ENCODE data around the gene DEFB110. TPM values are rescaled to one million over a fixed set of nuclear protein-coding genes. Genes with fewer than 3 reads are reported as not detected.

Gene DEFB110
- not detected in 2 replicates for total RNA-seq

GRCh38 chr6:50021894-50022293, at the start of gene DEFB110:
Gene DEFB110 (minus strand): TSS chr6:50021994. CDS start chr6:50021935, 59 bp downstream.

GRCh38 chr6:50049829-50050228, 28.0 kb upstream of the DEFB110 start, which contains the start of gene DEFB112:
Gene DEFB112 (minus strand): TSS chr6:50049929. CDS start chr6:50049869, 60 bp downstream.

GRCh38 chr6:49969605-49970004, 52.2 kb downstream of the DEFB110 start, which contains the start of gene DEFB113:
Gene DEFB113 (minus strand): TSS chr6:49969625. CDS start chr6:49969625, 0 bp downstream.

Other genes starting within 250 kb of the DEFB110 start
- gene PGK2, start 234.7 kb downstream of the DEFB110 start, total RNA-seq = not detected in 2 replicates
- not detected in 2 replicates for gene CRISP1, start 155.5 kb downstream of the DEFB110 start, total RNA-seq
- gene DEFB114, start 57.8 kb downstream of the DEFB110 start, total RNA-seq = not detected in 2 replicates
- not detected in 2 replicates for gene DEFB113, start 52.4 kb downstream of the DEFB110 start, total RNA-seq
- gene DEFB112, start 27.9 kb upstream of the DEFB110 start, total RNA-seq = not detected in 2 replicates